ENCODE results near the gene HIGD2A.

- TF ChIP-seq CTCF (IDR thresholded peaks at IDR 0.05; ENCODE audit: insufficient read depth, low read depth, low read length) (no peak), EZH2 (IDR thresholded peaks at IDR 0.05; ENCODE audit: insufficient read depth, low read length) (no peak)
Observed at GRCh38 chr5:176408590-176408989, 20.0 kb downstream of the HIGD2A start.

Data from astrocyte (in vitro differentiated cells and primary cell).